HCT116 (cell line): Measurements from ENCODE around the gene DZIP1L.

Experiments used
- EZH2 ChIP-seq: fragments of 200-600 bp; sonication (generic); IDR thresholded peaks from 2 replicates; pipeline ENCODE4 v1.6.1; 2017; ENCODE audit warnings: antibody characterized with exemption, mixed run types
- POLR2AphosphoS5 ChIP-seq: IDR thresholded peaks from 2 replicates; pipeline ENCODE4 v1.6.1; 2011; ENCODE audit warnings: mild to moderate bottlenecking, low read depth, low read length, moderate library complexity
- RAD21 ChIP-seq: IDR thresholded peaks from 2 replicates; pipeline ENCODE4 v1.6.1; 2012; ENCODE audit warnings: low read depth, mild to moderate bottlenecking
- SRF ChIP-seq: IDR thresholded peaks from 2 replicates; pipeline ENCODE4 v1.6.1; 2012; ENCODE audit warnings: low read depth
- TF ChIP-seq, protein P1 (sequence below), 3 experiments: fragments of 200-600 bp in 1 of 3; sonication (generic) in 1 of 3; IDR thresholded peaks in 2 of 3; conservative IDR thresholded peaks in 1 of 3; 2 replicates each; pipeline ENCODE4 v1.5.1; 2012 to 2017; ENCODE audit warnings: low read depth in 2 of 3, low read length in 2 of 3, antibody characterized with exemption in 1 of 3, borderline replicate concordance in 1 of 3, control low read depth in 1 of 3, mild to moderate bottlenecking in 1 of 3, mixed read lengths in 1 of 3, mixed run types in 1 of 3, moderate library complexity in 1 of 3; ENCODE audit not compliant: insufficient read depth in 1 of 3
- TF ChIP-seq, protein P2 (sequence below): IDR thresholded peaks from 2 replicates; pipeline ENCODE4 v1.6.1; 2011; ENCODE audit warnings: mild to moderate bottlenecking, low read length, moderate library complexity; ENCODE audit not compliant: insufficient replicate concordance; ENCODE audit errors: extremely low read depth

DNA sequence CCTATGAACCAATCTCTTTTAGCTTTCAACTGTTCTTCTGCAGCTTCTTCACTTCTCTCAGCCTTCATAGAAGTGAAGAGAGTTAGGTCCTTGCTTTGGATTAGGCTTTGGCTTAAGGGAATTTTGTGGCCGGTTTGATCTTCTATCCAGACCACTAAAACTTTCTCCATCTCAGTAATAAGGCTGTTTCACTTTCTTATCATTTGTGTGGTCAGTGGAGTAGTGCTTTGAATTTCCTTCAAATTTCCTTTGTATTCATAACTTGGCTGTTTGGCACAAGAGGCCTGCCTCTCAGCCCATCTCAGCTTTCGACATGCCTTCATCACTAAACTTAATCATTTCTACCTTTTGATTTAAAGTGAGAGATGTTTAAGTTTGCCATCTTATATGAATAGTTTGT lies 21.7 kb downstream of the DZIP1L start:
- TF ChIP-seq EZH2 (no peak), SRF (no peak), RAD21 (no peak), POLR2AphosphoS5 (no peak)
- TF ChIP-seq, protein P1, sequence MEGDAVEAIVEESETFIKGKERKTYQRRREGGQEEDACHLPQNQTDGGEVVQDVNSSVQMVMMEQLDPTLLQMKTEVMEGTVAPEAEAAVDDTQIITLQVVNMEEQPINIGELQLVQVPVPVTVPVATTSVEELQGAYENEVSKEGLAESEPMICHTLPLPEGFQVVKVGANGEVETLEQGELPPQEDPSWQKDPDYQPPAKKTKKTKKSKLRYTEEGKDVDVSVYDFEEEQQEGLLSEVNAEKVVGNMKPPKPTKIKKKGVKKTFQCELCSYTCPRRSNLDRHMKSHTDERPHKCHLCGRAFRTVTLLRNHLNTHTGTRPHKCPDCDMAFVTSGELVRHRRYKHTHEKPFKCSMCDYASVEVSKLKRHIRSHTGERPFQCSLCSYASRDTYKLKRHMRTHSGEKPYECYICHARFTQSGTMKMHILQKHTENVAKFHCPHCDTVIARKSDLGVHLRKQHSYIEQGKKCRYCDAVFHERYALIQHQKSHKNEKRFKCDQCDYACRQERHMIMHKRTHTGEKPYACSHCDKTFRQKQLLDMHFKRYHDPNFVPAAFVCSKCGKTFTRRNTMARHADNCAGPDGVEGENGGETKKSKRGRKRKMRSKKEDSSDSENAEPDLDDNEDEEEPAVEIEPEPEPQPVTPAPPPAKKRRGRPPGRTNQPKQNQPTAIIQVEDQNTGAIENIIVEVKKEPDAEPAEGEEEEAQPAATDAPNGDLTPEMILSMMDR (IDR thresholded peaks at IDR 0.05 in 2 of 3, conservative IDR thresholded peaks at IDR 0.05 in 1 of 3; ENCODE audit: borderline replicate concordance in 1 of 3, insufficient read depth in 1 of 3, low read depth in 2 of 3, low read length in 2 of 3) = no peak
- TF ChIP-seq, protein P2, sequence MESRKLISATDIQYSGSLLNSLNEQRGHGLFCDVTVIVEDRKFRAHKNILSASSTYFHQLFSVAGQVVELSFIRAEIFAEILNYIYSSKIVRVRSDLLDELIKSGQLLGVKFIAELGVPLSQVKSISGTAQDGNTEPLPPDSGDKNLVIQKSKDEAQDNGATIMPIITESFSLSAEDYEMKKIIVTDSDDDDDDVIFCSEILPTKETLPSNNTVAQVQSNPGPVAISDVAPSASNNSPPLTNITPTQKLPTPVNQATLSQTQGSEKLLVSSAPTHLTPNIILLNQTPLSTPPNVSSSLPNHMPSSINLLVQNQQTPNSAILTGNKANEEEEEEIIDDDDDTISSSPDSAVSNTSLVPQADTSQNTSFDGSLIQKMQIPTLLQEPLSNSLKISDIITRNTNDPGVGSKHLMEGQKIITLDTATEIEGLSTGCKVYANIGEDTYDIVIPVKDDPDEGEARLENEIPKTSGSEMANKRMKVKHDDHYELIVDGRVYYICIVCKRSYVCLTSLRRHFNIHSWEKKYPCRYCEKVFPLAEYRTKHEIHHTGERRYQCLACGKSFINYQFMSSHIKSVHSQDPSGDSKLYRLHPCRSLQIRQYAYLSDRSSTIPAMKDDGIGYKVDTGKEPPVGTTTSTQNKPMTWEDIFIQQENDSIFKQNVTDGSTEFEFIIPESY = no peak
